Measurements from ENCODE around the gene AKNAD1. TPM values are rescaled to one million over a fixed set of nuclear protein-coding genes. Genes with fewer than 3 reads are reported as not detected.

Gene AKNAD1
- total and polyA plus RNA-seq, 2 of the 4 experiments (the other 2 are of a cell fraction), result 0.07 to 0.18 TPM

DNA sequence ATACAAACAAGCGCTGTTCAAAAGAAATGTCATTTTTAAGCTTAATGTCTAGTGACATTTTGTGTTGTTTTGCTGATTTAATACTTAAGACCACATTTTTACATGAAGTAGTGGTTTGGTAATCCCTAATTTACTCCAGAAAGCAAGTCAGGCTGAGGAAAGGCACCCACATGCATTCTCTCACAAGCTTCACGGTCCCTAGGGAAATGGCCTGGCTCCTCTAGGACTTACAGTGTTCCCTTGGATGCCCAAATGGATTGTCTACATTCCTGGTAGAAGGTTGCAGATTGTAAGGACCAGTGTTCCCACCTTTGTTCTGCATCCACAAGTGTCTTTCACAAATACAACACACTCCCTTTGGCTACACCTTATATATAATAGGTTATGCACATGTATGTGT, 29.4 kb upstream of the AKNAD1 start:
- no peak overlapping the region for H3K56ac ChIP-seq (ENCODE audit: extremely low read depth, insufficient read depth, low read length)
- POLR2A ChIA-PET (ENCODE audit: unreplicated experiment), result no interaction called here
- H3K4me3 ChIP-seq (ENCODE audit: insufficient read depth, low read depth, low read length), result no peak overlapping the region
- no peaks in the 10 kb centered on the region for H3K36me3 ChIP-seq (ENCODE audit: control insufficient read depth, insufficient read depth, low read length)
- H3K9ac ChIP-seq (ENCODE audit: low read depth, low read length), result no peak overlapping the region
- CTCF ChIA-PET, result interaction anchor here (1.1 to 1.3 kb wide), 2 partner anchors 10 to 58 kb away, joined by 3 to 4 read pairs; no protein-coding TSS in a partner anchor
- no peak overlapping the region for H4K8ac ChIP-seq (ENCODE audit: low read depth in 2 of 2, low read length in 2 of 2)
- H2AK5ac ChIP-seq (ENCODE audit: low read depth, low read length), result no peak overlapping the region
- no peak overlapping the region for H3K27ac ChIP-seq (ENCODE audit: insufficient read depth, low read length)
- H2BK15ac ChIP-seq (ENCODE audit: low read depth, low read length), result no peak overlapping the region
- no peak overlapping the region for H4K91ac ChIP-seq (ENCODE audit: insufficient read depth, low read depth, low read length)
- dilution Hi-C loops (cut with HindIII; ENCODE audit: low sequenced_read_pairs, unreplicated experiment) (no loop called here), in situ Hi-C loops (cut with MboI; ENCODE audit: low sequenced_read_pairs) (no loop called here), intact Hi-C loops (cut with micrococcal nuclease) (no loop called here)
- H2AK9ac ChIP-seq (replicated peaks; ENCODE audit: low read depth, low read length, poor library complexity), result no peak overlapping the region
- no peak overlapping the region for H2BK120ac ChIP-seq (ENCODE audit: low read depth, low read length)
- DNase-seq, result no peak
- no peak overlapping the region for H3K4me2 ChIP-seq (ENCODE audit: low read depth, low read length)
- no peaks in the 10 kb centered on the region for H3K9me3 ChIP-seq (ENCODE audit: control insufficient read depth, insufficient read depth, low read length)
- H3K23ac ChIP-seq (ENCODE audit: low read depth, low read length), result peak overlapping the region; percentile 56; the same call in 1 of the 2 replicates
- no TSS peak for BruUV-seq (replicated peaks)
- H3K4me1 ChIP-seq (ENCODE audit: control insufficient read depth, insufficient read depth, low read length), result 0 out of 2 replicates have a peak, but pooled peaks cover 2% of the 10 kb centered on the region
- H2BK5ac ChIP-seq (ENCODE audit: low read depth, low read length, poor library complexity, severe bottlenecking), result no peak overlapping the region
- no peak overlapping the region for H2AFZ ChIP-seq (replicated peaks; ENCODE audit: low read length, poor library complexity)
- H2BK20ac ChIP-seq (ENCODE audit: low read depth, low read length), result no peak overlapping the region
- H3K14ac ChIP-seq (replicated peaks; ENCODE audit: low read depth, low read length), result no peak overlapping the region; the same call in 1 of the 2 replicates
- H3K4ac ChIP-seq (ENCODE audit: low read depth, low read length), result no peak overlapping the region
- peaks cover 24 to 49% of the 10 kb centered on the region in 2 experiments for H3K79me1 ChIP-seq (ENCODE audit: low read depth in 1 of 2, low read length in 2 of 2)
- no peak for ATAC-seq (ENCODE audit: low read depth)
- TF ChIP-seq NFE2L2 (IDR thresholded peaks at IDR 0.05; ENCODE audit: low read depth, low read length) (no peak), POLR2A (IDR thresholded peaks at IDR 0.05; ENCODE audit: low read depth, low read length) (no peak), BHLHE40 (IDR thresholded peaks at IDR 0.05; ENCODE audit: low read depth, low read length) (no peak), RCOR1 (IDR thresholded peaks at IDR 0.05; ENCODE audit: insufficient replicate concordance, low read length) (no peak), MXI1 (IDR thresholded peaks at IDR 0.05; ENCODE audit: borderline replicate concordance, low read depth, low read length) (no peak), MAZ (IDR thresholded peaks at IDR 0.05; ENCODE audit: borderline replicate concordance, low read depth, low read length) (no peak), RAD21 (IDR thresholded peaks at IDR 0.05; ENCODE audit: low read length) (no peak), FOS (IDR thresholded peaks at IDR 0.05; ENCODE audit: low read depth, low read length) (no peak), CHD1 (IDR thresholded peaks at IDR 0.05; ENCODE audit: low read depth, low read length) (no peak), RFX5 (IDR thresholded peaks at IDR 0.05; ENCODE audit: low read depth, low read length) (no peak), SMC3 (IDR thresholded peaks at IDR 0.05; ENCODE audit: low read depth, low read length) (no peak), CEBPB (IDR thresholded peaks at IDR 0.05; ENCODE audit: low read depth, low read length) (no peak), MAFK (IDR thresholded peaks at IDR 0.05; ENCODE audit: low read depth, low read length) (no peak)
- TF ChIP-seq, protein P1, sequence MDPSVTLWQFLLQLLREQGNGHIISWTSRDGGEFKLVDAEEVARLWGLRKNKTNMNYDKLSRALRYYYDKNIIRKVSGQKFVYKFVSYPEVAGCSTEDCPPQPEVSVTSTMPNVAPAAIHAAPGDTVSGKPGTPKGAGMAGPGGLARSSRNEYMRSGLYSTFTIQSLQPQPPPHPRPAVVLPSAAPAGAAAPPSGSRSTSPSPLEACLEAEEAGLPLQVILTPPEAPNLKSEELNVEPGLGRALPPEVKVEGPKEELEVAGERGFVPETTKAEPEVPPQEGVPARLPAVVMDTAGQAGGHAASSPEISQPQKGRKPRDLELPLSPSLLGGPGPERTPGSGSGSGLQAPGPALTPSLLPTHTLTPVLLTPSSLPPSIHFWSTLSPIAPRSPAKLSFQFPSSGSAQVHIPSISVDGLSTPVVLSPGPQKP (IDR thresholded peaks at IDR 0.05; ENCODE audit: borderline replicate concordance, low read depth, low read length), result no peak
- TF ChIP-seq, protein P2, sequence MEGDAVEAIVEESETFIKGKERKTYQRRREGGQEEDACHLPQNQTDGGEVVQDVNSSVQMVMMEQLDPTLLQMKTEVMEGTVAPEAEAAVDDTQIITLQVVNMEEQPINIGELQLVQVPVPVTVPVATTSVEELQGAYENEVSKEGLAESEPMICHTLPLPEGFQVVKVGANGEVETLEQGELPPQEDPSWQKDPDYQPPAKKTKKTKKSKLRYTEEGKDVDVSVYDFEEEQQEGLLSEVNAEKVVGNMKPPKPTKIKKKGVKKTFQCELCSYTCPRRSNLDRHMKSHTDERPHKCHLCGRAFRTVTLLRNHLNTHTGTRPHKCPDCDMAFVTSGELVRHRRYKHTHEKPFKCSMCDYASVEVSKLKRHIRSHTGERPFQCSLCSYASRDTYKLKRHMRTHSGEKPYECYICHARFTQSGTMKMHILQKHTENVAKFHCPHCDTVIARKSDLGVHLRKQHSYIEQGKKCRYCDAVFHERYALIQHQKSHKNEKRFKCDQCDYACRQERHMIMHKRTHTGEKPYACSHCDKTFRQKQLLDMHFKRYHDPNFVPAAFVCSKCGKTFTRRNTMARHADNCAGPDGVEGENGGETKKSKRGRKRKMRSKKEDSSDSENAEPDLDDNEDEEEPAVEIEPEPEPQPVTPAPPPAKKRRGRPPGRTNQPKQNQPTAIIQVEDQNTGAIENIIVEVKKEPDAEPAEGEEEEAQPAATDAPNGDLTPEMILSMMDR (conservative IDR thresholded peaks at IDR 0.05; ENCODE audit: low read depth, low read length), result no peak
- TF ChIP-seq, protein P3, sequence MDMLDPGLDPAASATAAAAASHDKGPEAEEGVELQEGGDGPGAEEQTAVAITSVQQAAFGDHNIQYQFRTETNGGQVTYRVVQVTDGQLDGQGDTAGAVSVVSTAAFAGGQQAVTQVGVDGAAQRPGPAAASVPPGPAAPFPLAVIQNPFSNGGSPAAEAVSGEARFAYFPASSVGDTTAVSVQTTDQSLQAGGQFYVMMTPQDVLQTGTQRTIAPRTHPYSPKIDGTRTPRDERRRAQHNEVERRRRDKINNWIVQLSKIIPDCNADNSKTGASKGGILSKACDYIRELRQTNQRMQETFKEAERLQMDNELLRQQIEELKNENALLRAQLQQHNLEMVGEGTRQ (IDR thresholded peaks at IDR 0.05; ENCODE audit: low read depth, low read length), result no peak
- no peaks in the 10 kb centered on the region; the same call in 1 of the 2 replicates for H4K20me1 ChIP-seq (ENCODE audit: insufficient read depth, low read length)
- no peaks in the 10 kb centered on the region for H3K27me3 ChIP-seq (ENCODE audit: control insufficient read depth, insufficient read depth, low read length)
- no CpG with 5 or more reads among the region's 2 CpGs for WGBS, 2 experiments (ENCODE audit: extremely low coverage in 2 of 2, insufficient read length in 1 of 2)
- peaks cover 5% of the 10 kb centered on the region for H3K9me1 ChIP-seq (ENCODE audit: insufficient read depth, low read length)
- H3K18ac ChIP-seq (ENCODE audit: low read depth, low read length), result no peak overlapping the region
- H4K5ac ChIP-seq (ENCODE audit: low read depth, low read length), result no peak overlapping the region

Measured in IMR-90 (cell line).